Measurements from ENCODE around the gene MS4A7. TPM values are rescaled to one million over a fixed set of nuclear protein-coding genes. Genes with fewer than 3 reads are reported as not detected.

Gene MS4A7
- total RNA-seq, 1 donor: 0.36 TPM

- no peaks in the 10 kb centered on the region for H3K27me3 ChIP-seq (ENCODE audit: insufficient read depth, low read length)
- H3K4me2 ChIP-seq (ENCODE audit: insufficient read depth, low read length): no peak within 1 kb of the TSS
- H3K36me3 ChIP-seq (ENCODE audit: insufficient read depth, low read length): no peaks in the 10 kb centered on the region
- no peaks in the 10 kb centered on the region for H4K20me1 ChIP-seq (ENCODE audit: insufficient read depth, low read length)
- TF ChIP-seq, protein P1, sequence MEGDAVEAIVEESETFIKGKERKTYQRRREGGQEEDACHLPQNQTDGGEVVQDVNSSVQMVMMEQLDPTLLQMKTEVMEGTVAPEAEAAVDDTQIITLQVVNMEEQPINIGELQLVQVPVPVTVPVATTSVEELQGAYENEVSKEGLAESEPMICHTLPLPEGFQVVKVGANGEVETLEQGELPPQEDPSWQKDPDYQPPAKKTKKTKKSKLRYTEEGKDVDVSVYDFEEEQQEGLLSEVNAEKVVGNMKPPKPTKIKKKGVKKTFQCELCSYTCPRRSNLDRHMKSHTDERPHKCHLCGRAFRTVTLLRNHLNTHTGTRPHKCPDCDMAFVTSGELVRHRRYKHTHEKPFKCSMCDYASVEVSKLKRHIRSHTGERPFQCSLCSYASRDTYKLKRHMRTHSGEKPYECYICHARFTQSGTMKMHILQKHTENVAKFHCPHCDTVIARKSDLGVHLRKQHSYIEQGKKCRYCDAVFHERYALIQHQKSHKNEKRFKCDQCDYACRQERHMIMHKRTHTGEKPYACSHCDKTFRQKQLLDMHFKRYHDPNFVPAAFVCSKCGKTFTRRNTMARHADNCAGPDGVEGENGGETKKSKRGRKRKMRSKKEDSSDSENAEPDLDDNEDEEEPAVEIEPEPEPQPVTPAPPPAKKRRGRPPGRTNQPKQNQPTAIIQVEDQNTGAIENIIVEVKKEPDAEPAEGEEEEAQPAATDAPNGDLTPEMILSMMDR (IDR thresholded peaks at IDR 0.05; ENCODE audit: extremely low read depth, low read depth, low read length): no peak
- H3K4me3 ChIP-seq (ENCODE audit: insufficient read depth, low read length): no peak within 1 kb of the TSS
- no peaks in the 10 kb centered on the region for H3K4me1 ChIP-seq (ENCODE audit: insufficient read depth, low read length)
- no peaks in the 10 kb centered on the region for H3K79me2 ChIP-seq (ENCODE audit: insufficient read depth, low read length)
- no peak for DNase-seq (ENCODE audit: insufficient read length, low spot score, missing footprints)
- H3K27ac ChIP-seq (ENCODE audit: low read depth, low read length): no peak within 1 kb of the TSS
- no peaks in the 10 kb centered on the region for H3K9me3 ChIP-seq (ENCODE audit: low read depth, low read length)
- H2AFZ ChIP-seq (ENCODE audit: low read length): no peak within 1 kb of the TSS
These were observed 50.9 kb downstream of the MS4A7 start, which contains the start of gene MS4A5 for GRCh38 chr11:60429272-60429671. Gene MS4A5, plus strand, starts transcription at chr11:60429572. Its CDS starts 103 bp downstream, at chr11:60429675.

- H3K27ac ChIP-seq (ENCODE audit: low read depth, low read length): no peak overlapping the region
- TF ChIP-seq, protein P1 (IDR thresholded peaks at IDR 0.05; ENCODE audit: extremely low read depth, low read depth, low read length): no peak
- H3K36me3 ChIP-seq (ENCODE audit: insufficient read depth, low read length): no peaks in the 10 kb centered on the region
- H4K20me1 ChIP-seq (ENCODE audit: insufficient read depth, low read length): no peaks in the 10 kb centered on the region
- no peak for DNase-seq (ENCODE audit: insufficient read length, low spot score, missing footprints)
- H3K27me3 ChIP-seq (ENCODE audit: insufficient read depth, low read length): no peaks in the 10 kb centered on the region
- no peaks in the 10 kb centered on the region for H3K9me3 ChIP-seq (ENCODE audit: low read depth, low read length)
- H2AFZ ChIP-seq (ENCODE audit: low read length): no peak overlapping the region
- H3K4me2 ChIP-seq (ENCODE audit: insufficient read depth, low read length): no peak overlapping the region
- H3K79me2 ChIP-seq (ENCODE audit: insufficient read depth, low read length): no peaks in the 10 kb centered on the region
- no peaks in the 10 kb centered on the region for H3K4me1 ChIP-seq (ENCODE audit: insufficient read depth, low read length)
- no peak overlapping the region for H3K4me3 ChIP-seq (ENCODE audit: insufficient read depth, low read length)
These were observed 52.9 kb downstream of the MS4A7 start for GRCh38 chr11:60431251-60431650.

- H4K20me1 ChIP-seq (ENCODE audit: insufficient read depth, low read length): no peaks in the 10 kb centered on the region
- H3K9me3 ChIP-seq (ENCODE audit: low read depth, low read length): no peaks in the 10 kb centered on the region
- H3K27me3 ChIP-seq (ENCODE audit: insufficient read depth, low read length): no peaks in the 10 kb centered on the region
- H3K27ac ChIP-seq (ENCODE audit: low read depth, low read length): no peak overlapping the region
- H3K4me2 ChIP-seq (ENCODE audit: insufficient read depth, low read length): no peak overlapping the region
- no peaks in the 10 kb centered on the region for H3K79me2 ChIP-seq (ENCODE audit: insufficient read depth, low read length)
- H3K4me1 ChIP-seq (ENCODE audit: insufficient read depth, low read length): no peaks in the 10 kb centered on the region
- no peaks in the 10 kb centered on the region for H3K36me3 ChIP-seq (ENCODE audit: insufficient read depth, low read length)
- H3K4me3 ChIP-seq (ENCODE audit: insufficient read depth, low read length): no peak overlapping the region
- TF ChIP-seq, protein P1 (IDR thresholded peaks at IDR 0.05; ENCODE audit: extremely low read depth, low read depth, low read length): no peak
- DNase-seq (ENCODE audit: insufficient read length, low spot score, missing footprints): no peak
- no peak overlapping the region for H2AFZ ChIP-seq (ENCODE audit: low read length)
These were observed 55.1 kb downstream of the MS4A7 start for GRCh38 chr11:60433401-60433800.

Other genes starting within 250 kb of the MS4A7 start
- gene MS4A6A, start 195.4 kb upstream of the MS4A7 start, total RNA-seq: under 0.01 TPM in 1 of 2 replicates, not detected in the other
- not detected in 2 replicates for gene MS4A4E, start 135.4 kb upstream of the MS4A7 start, total RNA-seq
- gene MS4A4A, start 97.9 kb upstream of the MS4A7 start, total RNA-seq: under 0.01 and 0.36 TPM in 2 replicates
- gene MS4A6E, start 51.3 kb upstream of the MS4A7 start, total RNA-seq: not detected in 2 replicates
- not detected in 2 replicates for gene MS4A14, start 17.9 kb downstream of the MS4A7 start, total RNA-seq
- not detected in 2 replicates for gene MS4A5, start 51.0 kb downstream of the MS4A7 start, total RNA-seq
- not detected in 2 replicates for gene MS4A1, start 77.3 kb downstream of the MS4A7 start, total RNA-seq
- gene MS4A12, start 114.2 kb downstream of the MS4A7 start, total RNA-seq: not detected in 2 replicates
- not detected in 2 replicates for gene MS4A13, start 136.9 kb downstream of the MS4A7 start, total RNA-seq